Ishikawa (cell line): ENCODE measurements around the gene PTMS.

Experiments
- EGR1 ChIP-seq: IDR thresholded peaks from 2 replicates; pipeline ENCODE4 v1.6.1; 2012
- EP300 ChIP-seq: IDR thresholded peaks from 2 replicates; pipeline ENCODE4 v1.6.1; 2012; ENCODE audit warnings: borderline replicate concordance
- NFIC ChIP-seq: IDR thresholded peaks from 2 replicates; pipeline ENCODE4 v1.6.1; 2012
- RAD21 ChIP-seq: IDR thresholded peaks from 2 replicates; pipeline ENCODE4 v1.6.1; 2012; ENCODE audit warnings: low read depth
- YY1 ChIP-seq: IDR thresholded peaks from 2 replicates; pipeline ENCODE4 v1.6.1; 2012; ENCODE audit warnings: low read depth
- TF ChIP-seq, protein P1 (sequence below): IDR thresholded peaks from 2 replicates; pipeline ENCODE4 v1.6.1; 2012

DNA sequence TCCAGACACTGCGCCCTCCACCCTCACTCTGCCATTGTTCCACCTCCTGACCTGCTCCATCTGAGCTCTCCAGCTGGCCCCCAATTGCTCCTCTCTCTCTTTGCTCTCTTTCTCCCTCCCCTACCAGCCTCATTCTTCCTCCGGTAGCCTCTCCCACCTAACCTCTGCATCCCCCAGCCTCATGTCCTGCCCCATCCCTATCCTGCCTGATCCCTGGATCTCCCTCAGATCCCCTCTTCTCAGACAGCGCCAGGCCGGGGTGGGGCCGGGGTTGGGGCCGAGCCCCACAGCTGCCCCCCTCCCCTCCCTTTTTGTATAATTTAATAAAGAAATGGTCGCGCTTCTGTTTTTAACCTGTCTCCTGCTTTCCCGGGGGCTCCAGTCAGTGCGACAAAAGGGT is 4.4 kb downstream of the PTMS start:
- TF ChIP-seq EGR1: no peak
- TF ChIP-seq, protein P1, sequence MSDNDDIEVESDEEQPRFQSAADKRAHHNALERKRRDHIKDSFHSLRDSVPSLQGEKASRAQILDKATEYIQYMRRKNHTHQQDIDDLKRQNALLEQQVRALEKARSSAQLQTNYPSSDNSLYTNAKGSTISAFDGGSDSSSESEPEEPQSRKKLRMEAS: no peak
- no peak for TF ChIP-seq YY1
- TF ChIP-seq EP300: no peak
- TF ChIP-seq RAD21: no peak
- TF ChIP-seq NFIC: no peak
